Measurements from ENCODE around the gene GOLGA2. TPM values are rescaled to one million over a fixed set of nuclear protein-coding genes. Genes with fewer than 3 reads are reported as not detected.

Gene GOLGA2
- total RNA-seq, 1 donor from 2014 or later = 54.8 TPM

DNA sequence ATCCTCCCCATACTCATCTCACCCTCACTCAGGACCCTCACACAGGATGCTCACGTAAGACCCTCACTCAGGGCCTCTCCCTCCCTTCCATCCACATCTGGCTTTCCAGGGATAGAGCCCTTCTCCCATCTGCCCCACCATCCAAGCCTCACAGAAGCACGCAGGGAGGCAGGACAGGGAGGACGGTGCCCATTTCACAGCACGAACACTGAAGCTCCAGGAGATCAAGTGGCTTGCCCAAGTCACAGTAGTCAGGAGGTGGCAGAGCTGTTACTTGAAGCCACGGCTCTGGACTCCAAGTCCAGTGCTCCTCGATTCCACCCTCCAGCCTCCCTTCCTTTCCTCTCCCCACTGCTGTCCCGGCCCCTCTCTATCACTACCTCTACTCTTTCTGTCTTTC lies 50.9 kb downstream of the GOLGA2 start:
- Histone ChIP-seq H3K4me3 (ENCODE audit: low read depth, low read length) (no peak overlapping the region), H3K27me3 (ENCODE audit: control insufficient read depth, insufficient read depth, low read length) (peaks cover 2% of the 10 kb centered on the region), H3K36me3 (ENCODE audit: control insufficient read depth, insufficient read depth, low read length) (no peaks in the 10 kb centered on the region)
- DNase-seq (ENCODE audit: low read depth) (no peak), FAIRE-seq (no peak)
- TF ChIP-seq CTCF (IDR thresholded peaks at IDR 0.05; ENCODE audit: insufficient read depth, low read length, severe bottlenecking) = no peak

DNA sequence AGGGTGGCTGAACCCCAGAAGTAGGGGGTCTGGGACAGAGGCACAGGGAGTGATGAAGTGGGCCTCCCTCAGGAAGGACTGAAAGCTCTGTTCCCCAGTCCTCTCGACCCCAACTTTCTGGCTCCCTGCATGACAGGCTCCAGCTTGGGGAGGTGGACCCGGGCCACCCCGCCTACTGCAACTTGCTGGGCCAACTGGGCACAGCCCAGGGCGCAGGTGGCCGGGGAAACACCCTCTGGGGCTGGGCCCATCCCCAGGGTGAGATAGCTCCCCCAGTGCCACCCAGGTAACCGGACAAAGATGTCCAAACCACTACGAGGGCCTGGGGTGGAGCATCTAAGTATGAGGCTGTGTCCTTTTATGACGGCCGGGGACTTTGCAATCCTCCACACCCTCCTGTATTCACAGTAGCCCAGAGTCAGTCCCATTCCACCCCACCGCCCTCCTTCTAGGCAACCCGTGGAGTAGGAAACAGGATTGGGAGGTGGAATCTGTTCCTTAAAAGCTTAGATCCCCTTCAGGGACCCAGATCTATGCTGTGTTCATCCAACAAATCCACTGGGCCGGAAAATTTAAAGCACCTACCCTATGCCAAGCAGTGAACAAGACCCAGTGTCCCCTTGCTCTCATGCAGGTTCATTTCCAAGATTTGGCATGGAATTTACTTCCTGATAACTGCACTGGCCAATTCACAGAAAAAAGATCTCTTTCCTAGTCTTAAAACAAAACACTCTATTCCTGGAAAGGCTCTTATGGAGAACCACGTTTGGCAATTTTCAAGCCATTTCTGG lies 52.7 kb downstream of the GOLGA2 start:
- Histone ChIP-seq H3K36me3 (ENCODE audit: control insufficient read depth, insufficient read depth, low read length) (no peaks in the 10 kb centered on the region), H3K4me3 (ENCODE audit: low read depth, low read length) (no peak overlapping the region), H3K27me3 (ENCODE audit: control insufficient read depth, insufficient read depth, low read length) (peaks cover 2% of the 10 kb centered on the region)
- FAIRE-seq (no peak), DNase-seq (ENCODE audit: low read depth) (no peak)
- no peak for TF ChIP-seq CTCF (IDR thresholded peaks at IDR 0.05; ENCODE audit: insufficient read depth, low read length, severe bottlenecking)

- FAIRE-seq (no peak), DNase-seq (ENCODE audit: low read depth) (no peak)
- no peak for TF ChIP-seq CTCF (IDR thresholded peaks at IDR 0.05; ENCODE audit: insufficient read depth, low read length, severe bottlenecking)
- peaks cover 2% of the 10 kb centered on the region for H3K27me3 ChIP-seq (ENCODE audit: control insufficient read depth, insufficient read depth, low read length)
- H3K4me3 ChIP-seq (ENCODE audit: low read depth, low read length) = no peak overlapping the region
- no peaks in the 10 kb centered on the region for H3K36me3 ChIP-seq (ENCODE audit: control insufficient read depth, insufficient read depth, low read length)
Observed at GRCh38 chr9:128222026-128222425, 53.8 kb downstream of the GOLGA2 start.

- Histone ChIP-seq H3K4me3 (ENCODE audit: low read depth, low read length) (no peak overlapping the region), H3K27me3 (ENCODE audit: control insufficient read depth, insufficient read depth, low read length) (no peaks in the 10 kb centered on the region), H3K36me3 (ENCODE audit: control insufficient read depth, insufficient read depth, low read length) (no peaks in the 10 kb centered on the region)
- DNase-seq (ENCODE audit: low read depth) (no peak), FAIRE-seq (no peak)
- no peak for TF ChIP-seq CTCF (IDR thresholded peaks at IDR 0.05; ENCODE audit: insufficient read depth, low read length, severe bottlenecking)
Observed at GRCh38 chr9:128219831-128220230, 56.0 kb downstream of the GOLGA2 start.

DNA sequence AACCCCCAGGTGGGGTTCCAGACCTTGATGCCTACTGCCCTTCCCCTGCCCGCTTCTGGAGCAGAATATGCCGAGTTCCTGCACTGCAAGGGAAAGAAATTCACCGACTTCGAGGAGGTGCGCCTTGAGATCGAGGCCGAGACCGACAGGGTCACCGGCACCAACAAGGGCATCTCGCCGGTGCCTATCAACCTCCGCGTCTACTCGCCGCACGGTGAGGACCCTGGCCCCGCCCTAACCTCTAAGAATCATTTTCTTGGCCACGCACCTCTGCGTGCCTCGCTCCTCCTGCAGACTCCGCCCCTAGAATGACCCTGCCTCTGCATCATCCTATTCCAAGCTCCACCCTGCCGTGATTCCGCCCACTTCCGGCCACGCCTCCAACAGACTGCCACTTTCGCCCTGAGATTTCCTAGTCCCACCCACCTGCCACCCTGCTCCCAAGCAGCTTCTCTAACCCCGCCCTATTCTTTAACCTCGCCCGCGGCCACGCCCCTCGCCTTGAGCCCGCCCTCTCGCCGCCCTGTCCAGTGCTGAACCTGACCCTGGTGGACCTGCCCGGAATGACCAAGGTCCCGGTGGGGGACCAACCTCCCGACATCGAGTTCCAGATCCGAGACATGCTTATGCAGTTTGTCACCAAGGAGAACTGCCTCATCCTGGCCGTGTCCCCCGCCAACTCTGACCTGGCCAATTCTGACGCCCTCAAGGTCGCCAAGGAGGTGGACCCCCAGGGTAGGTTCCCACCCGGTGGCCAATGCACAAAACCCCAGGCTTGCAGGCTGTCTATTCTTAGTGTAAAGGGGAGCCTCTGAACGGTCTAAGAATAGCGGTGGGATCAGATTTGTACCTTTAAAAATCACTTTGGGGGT lies 57.1 kb downstream of the GOLGA2 start:
- Histone ChIP-seq H3K27me3 (ENCODE audit: control insufficient read depth, insufficient read depth, low read length) (no peaks in the 10 kb centered on the region), H3K36me3 (ENCODE audit: control insufficient read depth, insufficient read depth, low read length) (no peaks in the 10 kb centered on the region), H3K4me3 (ENCODE audit: low read depth, low read length) (peak overlapping the region; percentile 43)
- DNase-seq (ENCODE audit: low read depth) (peak; percentile 97), FAIRE-seq (peak; percentile 82)
- no peak for TF ChIP-seq CTCF (IDR thresholded peaks at IDR 0.05; ENCODE audit: insufficient read depth, low read length, severe bottlenecking)

All from bronchial epithelial cell (primary cell).